NB4 (cell line): ENCODE measurements around the gene HLA-DQB1.
A peak's percentile ranks its signal among the peaks of the same experiment; 100 is the strongest.

ENCODE experiments used
- DNase-seq: peaks from one replicate; pipeline ENCODE4 v3.0.0; 2010; ENCODE audit warnings: low read depth
- H3K4me3 ChIP-seq: one replicate; pipeline ENCODE4 v1.5.1; 2011; ENCODE audit warnings: mild to moderate bottlenecking, low read depth, low read length, moderate library complexity
- CTCF ChIP-seq: IDR thresholded peaks from one replicate; pipeline ENCODE4 v1.5.1; 2012; ENCODE audit warnings: low read depth, low read length
- MAX ChIP-seq: IDR thresholded peaks from 2 replicates; pipeline ENCODE4 v1.6.1; 2011; ENCODE audit warnings: low read depth, low read length
- MYC ChIP-seq: IDR thresholded peaks from 2 replicates; pipeline ENCODE4 v1.6.1; 2011; ENCODE audit warnings: low read depth, low read length
- POLR2A ChIP-seq: IDR thresholded peaks from 2 replicates; pipeline ENCODE4 v1.6.1; 2011; ENCODE audit warnings: mild to moderate bottlenecking; ENCODE audit not compliant: insufficient read length; ENCODE audit errors: extremely low read depth

The HLA-DQB1 gene

GRCh38 chr6:32700391-32701040 is 34.1 kb upstream of the HLA-DQB1 start:
- peak; percentile 61 for DNase-seq
- no peak overlapping the region for H3K4me3 ChIP-seq
- TF ChIP-seq CTCF = peak; percentile 51
- no peak for TF ChIP-seq MAX
- TF ChIP-seq POLR2A = no peak

GRCh38 chr6:32697031-32697430 is 30.6 kb upstream of the HLA-DQB1 start:
- no peak overlapping the region for H3K4me3 ChIP-seq
- TF ChIP-seq POLR2A (no peak), MAX (no peak), MYC (no peak), CTCF (no peak)
- DNase-seq = no peak

GRCh38 chr6:32692019-32692418 is 25.6 kb upstream of the HLA-DQB1 start:
- no peak overlapping the region for H3K4me3 ChIP-seq
- no peak for DNase-seq
- TF ChIP-seq CTCF (no peak), MAX (no peak), MYC (no peak), POLR2A (no peak)

- no peak overlapping the region for H3K4me3 ChIP-seq
- DNase-seq = no peak
- TF ChIP-seq POLR2A = no peak
- TF ChIP-seq CTCF = no peak
- TF ChIP-seq MYC = no peak
- no peak for TF ChIP-seq MAX
These were observed 23.4 kb upstream of the HLA-DQB1 start for GRCh38 chr6:32689531-32690501.

- no peak overlapping the region for H3K4me3 ChIP-seq
- no peak for TF ChIP-seq MYC
- TF ChIP-seq POLR2A = no peak
- TF ChIP-seq MAX = no peak
- no peak for TF ChIP-seq CTCF
- DNase-seq = no peak
These were observed 19.1 kb upstream of the HLA-DQB1 start for GRCh38 chr6:32685603-32686002.
